NCI-H2227 (cell line): Measurements from ENCODE around the gene VPS18.

Experiments
- DNase-seq: peaks from one replicate; lab custom pipeline; 2025; ENCODE audit not compliant: unreplicated experiment; lab: John Stamatoyannopoulos, UW

VPS18 gene

GRCh38 chr15:40899536-40900207, 5.4 kb downstream of the VPS18 start:
- DNase-seq: no peak

GRCh38 chr15:40900256-40901052, 6.2 kb downstream of the VPS18 start:
- DNase-seq: no peak

GRCh38 chr15:40901053-40901443, 6.8 kb downstream of the VPS18 start:
- DNase-seq: no peak

- DNase-seq: no peak
These were observed 8.6 kb downstream of the VPS18 start for GRCh38 chr15:40902605-40903561.

GRCh38 chr15:40904552-40905201, 10.4 kb downstream of the VPS18 start:
- no peak for DNase-seq

- DNase-seq: peak; percentile 83
These were observed 12.1 kb downstream of the VPS18 start for GRCh38 chr15:40906091-40906990.

GRCh38 chr15:40906991-40907802, 12.9 kb downstream of the VPS18 start:
- DNase-seq: peak; percentile 71

- DNase-seq: no peak
These were observed 13.8 kb downstream of the VPS18 start for GRCh38 chr15:40908095-40908494.

GRCh38 chr15:40909662-40910630, 15.7 kb downstream of the VPS18 start:
- no peak for DNase-seq

- DNase-seq: peak; percentile 55
These were observed 16.9 kb downstream of the VPS18 start for GRCh38 chr15:40911141-40911540.

GRCh38 chr15:40911693-40912092, 17.4 kb downstream of the VPS18 start:
- no peak for DNase-seq

- no peak for DNase-seq
These were observed 18.2 kb downstream of the VPS18 start for GRCh38 chr15:40912478-40912877.

GRCh38 chr15:40914013-40914412, 19.8 kb downstream of the VPS18 start:
- DNase-seq: no peak

GRCh38 chr15:40914486-40914885, 20.2 kb downstream of the VPS18 start:
- no peak for DNase-seq

- no peak for DNase-seq
These were observed 20.9 kb downstream of the VPS18 start for GRCh38 chr15:40915116-40915661.

GRCh38 chr15:40915679-40916078, 21.4 kb downstream of the VPS18 start:
- DNase-seq: no peak

GRCh38 chr15:40917585-40917984, 23.3 kb downstream of the VPS18 start:
- no peak for DNase-seq
